Measurements from ENCODE around the gene CGB3. TPM values are rescaled to one million over a fixed set of nuclear protein-coding genes. Genes with fewer than 3 reads are reported as not detected.

CGB3 gene
- total and polyA plus RNA-seq, 2 experiments from 2014 or later = not detected

DNA sequence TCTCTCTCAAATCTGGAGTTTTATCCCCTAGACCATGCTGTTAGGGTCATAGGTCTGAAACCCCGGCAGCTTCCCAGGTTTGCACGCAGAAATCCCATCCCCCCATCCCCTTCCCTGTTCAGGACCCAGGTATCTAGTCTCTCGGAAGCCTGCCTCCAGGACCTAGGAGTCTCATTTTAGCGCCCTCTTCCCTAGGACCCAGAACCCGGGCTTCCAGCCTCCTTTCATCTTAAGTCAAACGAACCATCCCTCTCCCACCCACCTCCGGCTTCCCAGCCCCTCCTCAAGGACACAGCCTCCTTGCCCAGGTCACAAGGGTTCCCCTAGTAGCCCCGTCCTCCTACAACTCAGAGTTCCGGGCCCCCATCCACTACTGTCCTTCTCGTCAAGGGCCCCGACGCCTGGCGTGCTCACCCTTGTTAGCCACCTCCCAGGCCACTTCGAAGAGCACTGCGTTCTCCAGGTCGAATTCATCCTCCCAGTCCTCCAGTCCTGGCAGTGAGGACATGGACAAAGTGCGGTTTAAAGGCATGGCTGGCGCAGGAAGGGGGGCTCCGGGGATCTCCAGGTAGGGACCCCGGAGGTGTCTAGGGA, 31.5 kb downstream of the CGB3 start:
- Histone ChIP-seq H3K27ac (peak overlapping the region; percentile 87), H3K4me3 (peak overlapping the region; percentile 63), H3K4me1 (ENCODE audit: low read depth) (peaks cover 15% of the 10 kb centered on the region), H3K27me3 (no peaks in the 10 kb centered on the region), H3K9me3 (ENCODE audit: low read depth) (no peaks in the 10 kb centered on the region), H3K36me3 (peaks cover 5% of the 10 kb centered on the region)
- DNase-seq (ENCODE audit: low read depth in 1 of 2, low spot score in 1 of 2) = no peak
- TF ChIP-seq, protein P1, sequence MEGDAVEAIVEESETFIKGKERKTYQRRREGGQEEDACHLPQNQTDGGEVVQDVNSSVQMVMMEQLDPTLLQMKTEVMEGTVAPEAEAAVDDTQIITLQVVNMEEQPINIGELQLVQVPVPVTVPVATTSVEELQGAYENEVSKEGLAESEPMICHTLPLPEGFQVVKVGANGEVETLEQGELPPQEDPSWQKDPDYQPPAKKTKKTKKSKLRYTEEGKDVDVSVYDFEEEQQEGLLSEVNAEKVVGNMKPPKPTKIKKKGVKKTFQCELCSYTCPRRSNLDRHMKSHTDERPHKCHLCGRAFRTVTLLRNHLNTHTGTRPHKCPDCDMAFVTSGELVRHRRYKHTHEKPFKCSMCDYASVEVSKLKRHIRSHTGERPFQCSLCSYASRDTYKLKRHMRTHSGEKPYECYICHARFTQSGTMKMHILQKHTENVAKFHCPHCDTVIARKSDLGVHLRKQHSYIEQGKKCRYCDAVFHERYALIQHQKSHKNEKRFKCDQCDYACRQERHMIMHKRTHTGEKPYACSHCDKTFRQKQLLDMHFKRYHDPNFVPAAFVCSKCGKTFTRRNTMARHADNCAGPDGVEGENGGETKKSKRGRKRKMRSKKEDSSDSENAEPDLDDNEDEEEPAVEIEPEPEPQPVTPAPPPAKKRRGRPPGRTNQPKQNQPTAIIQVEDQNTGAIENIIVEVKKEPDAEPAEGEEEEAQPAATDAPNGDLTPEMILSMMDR (IDR thresholded peaks at IDR 0.05; ENCODE audit: low read depth, low read length) = no peak

DNA sequence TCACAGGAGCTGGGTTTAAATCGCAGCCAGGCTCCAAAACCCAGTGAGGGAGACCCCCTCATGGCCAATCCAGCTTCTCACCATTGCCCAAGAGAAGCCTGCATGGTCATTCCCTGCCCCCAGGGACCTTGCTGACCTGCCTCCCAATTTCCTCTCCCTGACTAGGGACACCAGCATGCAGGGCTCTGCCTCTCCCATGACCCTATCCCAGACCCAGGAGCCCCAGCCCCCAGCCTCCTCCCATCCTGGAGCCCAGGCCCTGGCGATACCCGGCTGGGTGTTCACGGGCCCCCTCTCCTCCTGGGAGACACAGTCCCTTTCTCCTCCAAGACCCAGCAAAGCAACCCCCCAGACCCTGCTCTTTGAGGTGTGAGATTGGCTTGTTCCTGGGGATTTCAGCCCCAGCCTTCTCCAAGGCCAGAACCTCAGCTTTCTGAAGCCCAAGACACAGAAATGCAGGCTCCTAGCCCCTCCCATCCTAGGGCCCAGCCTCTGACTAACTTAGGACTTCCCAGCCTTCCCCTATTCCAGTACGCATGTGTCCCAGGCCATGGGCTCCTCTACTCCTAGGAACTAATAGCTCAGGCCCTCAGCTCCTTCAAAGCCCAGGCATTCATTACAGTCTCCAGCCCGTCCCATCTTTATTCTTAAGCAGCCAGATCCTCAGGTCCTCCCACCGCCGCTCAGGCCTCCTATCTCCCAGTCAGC, 32.1 kb downstream of the CGB3 start:
- Histone ChIP-seq H3K4me1 (ENCODE audit: low read depth) (peaks cover 15% of the 10 kb centered on the region), H3K4me3 (peak overlapping the region; percentile 63), H3K27ac (peak overlapping the region; percentile 87), H3K9me3 (ENCODE audit: low read depth) (no peaks in the 10 kb centered on the region), H3K27me3 (no peaks in the 10 kb centered on the region), H3K36me3 (peaks cover 10% of the 10 kb centered on the region)
- DNase-seq (ENCODE audit: low read depth in 1 of 2, low spot score in 1 of 2) = peak; percentile 69 to 86
- TF ChIP-seq, protein P1 (IDR thresholded peaks at IDR 0.05; ENCODE audit: low read depth, low read length) = no peak

DNA sequence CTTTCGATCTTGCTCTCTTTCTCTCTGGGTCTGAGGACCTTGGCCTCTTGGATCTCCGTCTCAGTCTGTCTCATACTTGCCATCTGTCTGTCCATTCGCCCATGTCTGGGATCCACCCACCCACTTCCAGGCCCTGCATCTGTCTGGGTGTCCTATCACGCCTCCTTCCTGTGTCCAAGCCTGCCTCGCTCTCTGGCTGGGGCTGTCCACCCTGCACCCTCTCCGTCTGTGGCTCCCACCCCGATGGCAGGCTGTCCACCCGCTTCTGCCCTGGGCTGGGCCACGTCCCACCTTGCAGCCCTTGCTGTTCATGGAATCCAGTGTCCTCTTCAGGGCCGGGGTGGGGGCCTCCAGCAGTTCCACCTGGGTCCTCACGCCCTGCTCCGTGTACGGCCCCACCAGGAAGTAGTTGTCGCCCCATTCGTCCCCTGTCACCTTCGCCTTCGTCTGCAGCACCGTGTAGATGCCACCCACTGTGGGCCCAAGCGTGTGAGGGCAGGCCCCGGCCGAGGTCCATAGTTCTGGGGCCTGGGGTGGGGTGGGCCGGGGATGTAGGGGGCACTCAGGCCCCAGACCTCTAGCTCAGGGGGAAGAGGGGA, 33.0 kb downstream of the CGB3 start:
- Histone ChIP-seq H3K4me3 (no peak overlapping the region), H3K27ac (peak overlapping the region; percentile 87), H3K9me3 (ENCODE audit: low read depth) (no peaks in the 10 kb centered on the region), H3K36me3 (peaks cover 15% of the 10 kb centered on the region), H3K4me1 (ENCODE audit: low read depth) (peaks cover 15% of the 10 kb centered on the region), H3K27me3 (no peaks in the 10 kb centered on the region)
- TF ChIP-seq, protein P1 (IDR thresholded peaks at IDR 0.05; ENCODE audit: low read depth, low read length) = no peak
- no peak for DNase-seq (ENCODE audit: low read depth in 1 of 2, low spot score in 1 of 2)

DNA sequence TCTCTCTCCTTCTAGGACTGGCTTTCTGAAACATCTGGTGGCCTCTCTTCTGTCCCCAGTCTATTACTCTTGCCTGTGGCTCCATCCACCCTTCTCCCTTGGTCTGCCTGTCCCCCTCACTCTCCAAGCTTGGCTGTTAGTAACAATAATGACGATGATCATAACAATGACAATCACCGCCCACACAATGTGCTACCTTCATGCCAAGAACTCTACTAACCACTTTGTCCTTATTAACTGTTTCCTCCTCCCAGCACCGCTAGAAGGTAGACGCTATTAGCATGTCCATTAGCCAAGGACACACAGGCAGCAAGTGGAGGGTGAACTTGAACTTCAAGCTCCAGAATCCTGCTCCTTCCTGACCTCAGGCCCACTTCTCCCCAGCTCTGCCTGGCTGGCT, 33.7 kb downstream of the CGB3 start:
- TF ChIP-seq, protein P1 (IDR thresholded peaks at IDR 0.05; ENCODE audit: low read depth, low read length) = no peak
- Histone ChIP-seq H3K36me3 (peaks cover 21% of the 10 kb centered on the region), H3K27me3 (no peaks in the 10 kb centered on the region), H3K27ac (no peak overlapping the region), H3K9me3 (ENCODE audit: low read depth) (no peaks in the 10 kb centered on the region), H3K4me1 (ENCODE audit: low read depth) (peaks cover 15% of the 10 kb centered on the region), H3K4me3 (no peak overlapping the region)
- DNase-seq (ENCODE audit: low read depth in 1 of 2, low spot score in 1 of 2) = no peak

DNA sequence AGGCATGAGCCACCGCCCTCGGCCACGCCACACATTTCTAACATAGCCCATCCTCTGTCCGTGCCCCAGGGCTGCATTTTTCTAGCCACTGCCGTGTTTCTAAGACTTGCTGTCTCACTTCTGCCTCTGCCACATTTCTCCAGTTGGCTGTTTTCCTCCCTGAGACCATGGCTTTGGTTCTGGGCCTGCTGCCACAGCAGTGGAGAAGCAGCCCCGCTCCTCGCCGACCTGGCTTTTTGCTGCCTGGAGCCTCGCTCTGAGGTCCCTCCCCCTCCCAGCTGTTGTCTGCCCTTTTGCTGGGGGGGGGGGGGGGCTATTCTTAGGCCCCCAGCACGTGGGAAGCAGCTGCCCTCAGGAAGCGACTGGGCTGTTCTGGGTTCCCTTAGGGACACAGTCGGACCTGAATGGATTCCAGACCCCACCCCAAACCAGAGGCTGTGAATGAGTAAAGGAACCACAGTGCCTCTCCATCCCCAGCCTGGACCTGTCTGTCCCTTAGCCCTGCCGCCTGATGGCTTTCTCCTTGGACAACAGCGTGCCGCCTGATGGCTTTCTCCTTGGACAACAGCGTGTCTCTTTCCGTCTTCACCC, 34.3 kb downstream of the CGB3 start:
- no peak overlapping the region for H3K4me3 ChIP-seq
- no peaks in the 10 kb centered on the region for H3K9me3 ChIP-seq (ENCODE audit: low read depth)
- DNase-seq (ENCODE audit: low read depth in 1 of 2, low spot score in 1 of 2) = no peak
- peaks cover 27% of the 10 kb centered on the region for H3K36me3 ChIP-seq
- H3K4me1 ChIP-seq (ENCODE audit: low read depth) = peaks cover 15% of the 10 kb centered on the region
- H3K27ac ChIP-seq = no peak overlapping the region
- TF ChIP-seq, protein P1 (IDR thresholded peaks at IDR 0.05; ENCODE audit: low read depth, low read length) = no peak
- H3K27me3 ChIP-seq = no peaks in the 10 kb centered on the region
